IPS-NIHi7 (cell line): Measurements from ENCODE around the gene LPP.

Experiments
- DNase-seq: peaks from one replicate; pipeline ENCODE4 v3.0.0; 2012; ENCODE audit warnings: mixed read lengths; ENCODE audit errors: extremely low spot score

Gene LPP

GRCh38 chr3:188272481-188273372, 118.8 kb downstream of the LPP start:
- no peak for DNase-seq

- DNase-seq, result no peak
Measured at GRCh38 chr3:188274249-188274915, 120.4 kb downstream of the LPP start.

GRCh38 chr3:188276375-188276774, 122.4 kb downstream of the LPP start:
- DNase-seq, result no peak

- no peak for DNase-seq
Measured at GRCh38 chr3:188278717-188279324, 124.9 kb downstream of the LPP start.

GRCh38 chr3:188279502-188280335, 125.8 kb downstream of the LPP start:
- no peak for DNase-seq

- no peak for DNase-seq
Measured at GRCh38 chr3:188280627-188281026, 126.7 kb downstream of the LPP start.

GRCh38 chr3:188282871-188283270, 128.9 kb downstream of the LPP start:
- DNase-seq, result no peak

GRCh38 chr3:188283347-188283746, 129.4 kb downstream of the LPP start:
- no peak for DNase-seq

- no peak for DNase-seq
Measured at GRCh38 chr3:188284455-188285212, 130.7 kb downstream of the LPP start.

GRCh38 chr3:188286087-188286513, 132.1 kb downstream of the LPP start:
- no peak for DNase-seq

- no peak for DNase-seq
Measured at GRCh38 chr3:188287339-188287738, 133.4 kb downstream of the LPP start.

- DNase-seq, result no peak
Measured at GRCh38 chr3:188287762-188288505, 134.0 kb downstream of the LPP start.

- no peak for DNase-seq
Measured at GRCh38 chr3:188292251-188292650, 138.3 kb downstream of the LPP start.

GRCh38 chr3:188292827-188293226, 138.9 kb downstream of the LPP start:
- no peak for DNase-seq

GRCh38 chr3:188294113-188294512, 140.2 kb downstream of the LPP start:
- DNase-seq, result no peak

GRCh38 chr3:188294823-188295487, 141.0 kb downstream of the LPP start:
- no peak for DNase-seq

GRCh38 chr3:188295876-188296275, 141.9 kb downstream of the LPP start:
- no peak for DNase-seq

- DNase-seq, result no peak
Measured at GRCh38 chr3:188296761-188297612, 143.0 kb downstream of the LPP start.

GRCh38 chr3:188298585-188298984, 144.6 kb downstream of the LPP start:
- no peak for DNase-seq
